NCI-H2196 treated with DMSO at 0.1 percent for 48 hours (cell line): ENCODE results near the gene MAPKAPK5.
"Not testable (repeated sequence)": the region's sequence is repeated elsewhere in the genome, so short reads cannot be mapped to it uniquely, and the experiment has no call there.

Experiments
- DNase-seq: peaks from one replicate; lab custom pipeline; 2025; ENCODE audit not compliant: unreplicated experiment; lab: John Stamatoyannopoulos, UW

The MAPKAPK5 gene, protein sequence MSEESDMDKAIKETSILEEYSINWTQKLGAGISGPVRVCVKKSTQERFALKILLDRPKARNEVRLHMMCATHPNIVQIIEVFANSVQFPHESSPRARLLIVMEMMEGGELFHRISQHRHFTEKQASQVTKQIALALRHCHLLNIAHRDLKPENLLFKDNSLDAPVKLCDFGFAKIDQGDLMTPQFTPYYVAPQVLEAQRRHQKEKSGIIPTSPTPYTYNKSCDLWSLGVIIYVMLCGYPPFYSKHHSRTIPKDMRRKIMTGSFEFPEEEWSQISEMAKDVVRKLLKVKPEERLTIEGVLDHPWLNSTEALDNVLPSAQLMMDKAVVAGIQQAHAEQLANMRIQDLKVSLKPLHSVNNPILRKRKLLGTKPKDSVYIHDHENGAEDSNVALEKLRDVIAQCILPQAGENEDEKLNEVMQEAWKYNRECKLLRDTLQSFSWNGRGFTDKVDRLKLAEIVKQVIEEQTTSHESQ

DNA sequence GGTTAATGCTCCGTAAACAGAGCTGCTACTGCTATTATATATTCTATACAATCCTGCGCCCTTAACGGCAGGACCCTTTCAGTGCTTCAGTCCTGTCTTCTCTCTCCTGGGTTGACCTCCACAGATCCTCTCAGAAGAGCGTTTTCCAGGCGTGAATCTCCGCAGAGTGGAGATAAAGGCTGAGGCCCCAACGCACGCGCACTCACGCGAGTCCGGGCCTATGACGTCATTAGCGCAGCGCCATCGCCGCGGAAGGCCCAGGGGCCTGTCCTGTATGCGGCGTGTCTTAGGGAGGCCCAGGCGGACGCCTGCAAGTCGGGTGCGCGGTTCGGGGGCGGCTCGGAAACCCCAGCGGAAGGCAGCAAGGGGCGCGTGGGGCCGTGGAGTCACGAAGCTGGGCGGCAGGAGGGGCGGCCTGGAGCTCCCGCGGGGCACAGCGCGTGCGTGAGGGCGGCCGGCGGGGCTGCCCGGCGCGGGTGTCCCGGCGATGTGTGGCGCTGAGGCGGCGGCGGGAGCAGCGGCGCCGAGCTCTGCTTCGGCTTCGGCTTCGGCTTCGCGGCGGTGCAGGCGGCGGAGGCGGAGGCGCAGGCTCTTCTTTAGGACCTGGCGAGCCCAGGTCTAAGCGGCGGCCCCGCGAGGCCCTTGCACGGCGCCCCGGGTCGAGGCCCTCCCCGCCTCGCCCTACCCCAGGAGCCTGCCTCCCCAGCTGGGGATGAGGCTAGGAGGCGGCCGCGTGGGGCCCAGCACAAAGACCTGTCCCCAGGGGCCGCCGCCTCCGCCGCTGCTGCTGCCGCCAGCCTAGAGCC is at the start of gene MAPKAPK5:
MAPKAPK5 (plus strand) TSS at position 479 of the 806 bp plus-strand sequence. CDS start 506 bp downstream, outside the sequence.
- DNase-seq = peak; percentile 71

DNA sequence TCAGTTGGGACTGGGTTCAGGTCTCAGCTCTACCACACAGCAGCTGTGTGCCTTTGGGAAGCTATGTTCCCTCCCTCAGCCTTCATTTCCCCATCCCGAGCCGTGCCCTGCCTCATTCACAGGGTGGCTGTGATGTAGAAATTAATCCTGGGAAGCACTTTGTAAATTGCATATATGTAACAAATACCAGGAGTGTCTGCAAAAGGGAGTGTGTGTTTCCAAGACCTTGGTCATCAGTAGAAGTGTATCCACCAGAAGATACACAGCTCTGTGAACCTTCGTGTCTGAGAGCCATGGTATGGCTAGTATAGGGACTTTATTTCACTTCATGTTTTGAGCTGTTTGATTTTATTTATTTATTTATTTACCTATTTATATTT is 49.2 kb upstream of the MAPKAPK5 start:
- DNase-seq = no peak

DNA sequence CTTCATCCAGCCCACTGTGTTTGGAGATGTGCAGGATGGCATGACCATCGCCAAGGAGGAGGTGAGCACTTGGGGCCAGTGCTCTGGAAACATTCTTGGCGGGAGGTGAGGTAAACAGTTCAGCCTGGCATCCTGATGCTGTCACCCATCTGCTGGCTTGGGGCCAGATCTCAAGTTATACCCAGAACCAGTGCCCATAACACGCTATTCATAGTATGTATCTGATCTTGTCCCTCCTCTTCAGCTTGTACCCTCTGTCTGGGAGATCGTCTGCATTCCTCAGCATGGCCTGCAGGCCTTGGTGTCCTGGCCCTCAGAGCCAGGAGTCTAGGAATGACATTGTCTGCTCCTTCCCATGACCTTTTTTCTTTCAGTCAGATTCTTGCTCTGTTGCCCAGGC is 43.8 kb upstream of the MAPKAPK5 start:
- no peak for DNase-seq

DNA sequence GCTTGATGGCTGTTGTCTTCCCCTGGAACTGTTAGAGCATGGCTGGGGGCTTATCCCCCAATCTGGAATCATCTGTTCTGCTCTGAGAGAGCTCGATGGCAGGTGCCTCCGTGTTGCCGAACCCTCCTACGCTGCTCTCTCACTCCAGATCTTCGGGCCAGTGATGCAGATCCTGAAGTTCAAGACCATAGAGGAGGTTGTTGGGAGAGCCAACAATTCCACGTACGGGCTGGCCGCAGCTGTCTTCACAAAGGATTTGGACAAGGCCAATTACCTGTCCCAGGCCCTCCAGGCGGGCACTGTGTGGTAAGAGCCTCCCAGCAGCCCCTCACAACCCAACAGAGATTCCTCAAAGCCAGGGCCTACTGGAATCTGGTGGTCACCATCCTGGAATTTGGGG is 42.3 kb upstream of the MAPKAPK5 start:
- no peak for DNase-seq

DNA sequence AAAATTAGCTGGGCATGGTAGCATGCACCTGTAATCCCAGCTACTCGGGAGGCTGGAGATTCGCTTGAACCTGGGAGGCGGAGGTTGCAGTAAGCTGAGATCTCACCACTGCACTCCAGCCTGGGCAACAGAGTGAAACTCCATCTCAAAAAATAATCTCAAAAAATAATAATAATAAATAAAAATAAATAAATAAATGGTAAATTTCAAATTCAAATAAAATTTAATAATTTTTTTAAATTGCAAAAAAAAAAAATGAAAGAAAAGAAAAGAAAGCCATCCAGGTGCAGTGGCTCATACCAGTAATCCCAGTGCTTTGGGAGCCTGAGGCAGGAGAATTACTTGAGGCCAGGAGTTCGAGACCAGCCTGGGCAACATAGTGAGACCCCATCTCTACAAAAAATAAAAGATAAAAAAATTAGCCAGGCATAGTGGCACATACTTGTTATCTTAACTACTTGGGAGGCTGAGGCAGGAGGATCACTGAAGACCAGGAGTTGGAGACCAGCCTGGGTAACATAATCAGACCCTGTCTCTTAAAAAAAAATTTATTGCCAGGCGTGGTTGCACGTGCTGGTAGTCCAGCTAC is 38.9 kb upstream of the MAPKAPK5 start:
- no peak for DNase-seq

DNA sequence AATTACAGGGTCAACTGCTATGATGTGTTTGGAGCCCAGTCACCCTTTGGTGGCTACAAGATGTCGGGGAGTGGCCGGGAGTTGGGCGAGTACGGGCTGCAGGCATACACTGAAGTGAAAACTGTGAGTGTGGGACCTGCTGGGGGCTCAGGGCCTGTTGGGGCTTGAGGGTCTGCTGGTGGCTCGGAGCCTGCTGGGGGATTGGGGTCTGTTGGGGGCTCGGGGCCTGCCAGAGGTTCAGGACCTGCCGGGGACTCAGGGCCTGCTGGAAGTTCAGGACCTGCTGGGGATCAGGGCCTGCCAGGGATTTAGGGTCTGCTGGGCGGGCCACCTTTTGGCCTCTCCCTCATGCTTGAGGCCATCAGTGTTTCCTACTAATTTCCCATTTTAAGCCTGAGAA is 38.2 kb upstream of the MAPKAPK5 start:
- DNase-seq = no peak

DNA sequence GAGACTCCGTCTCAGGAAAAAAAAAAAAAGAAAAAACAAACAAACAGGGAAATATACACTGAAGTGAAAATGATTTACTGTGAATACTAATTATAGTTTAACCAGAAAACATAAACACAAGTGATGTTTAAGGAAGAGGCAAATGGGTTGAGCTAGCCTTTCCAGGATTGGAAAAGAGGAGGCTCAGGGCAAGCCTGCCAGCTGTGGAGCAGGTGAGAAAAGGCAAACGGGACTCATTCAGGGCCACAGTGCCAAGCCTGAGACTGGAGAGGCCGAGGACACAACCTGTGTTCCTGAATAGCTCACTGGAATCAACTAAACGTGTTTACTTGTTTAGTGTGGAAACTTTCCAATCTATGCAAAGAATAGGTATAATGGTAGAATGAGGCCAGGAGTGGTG is 35.7 kb upstream of the MAPKAPK5 start:
- DNase-seq = no peak

DNA sequence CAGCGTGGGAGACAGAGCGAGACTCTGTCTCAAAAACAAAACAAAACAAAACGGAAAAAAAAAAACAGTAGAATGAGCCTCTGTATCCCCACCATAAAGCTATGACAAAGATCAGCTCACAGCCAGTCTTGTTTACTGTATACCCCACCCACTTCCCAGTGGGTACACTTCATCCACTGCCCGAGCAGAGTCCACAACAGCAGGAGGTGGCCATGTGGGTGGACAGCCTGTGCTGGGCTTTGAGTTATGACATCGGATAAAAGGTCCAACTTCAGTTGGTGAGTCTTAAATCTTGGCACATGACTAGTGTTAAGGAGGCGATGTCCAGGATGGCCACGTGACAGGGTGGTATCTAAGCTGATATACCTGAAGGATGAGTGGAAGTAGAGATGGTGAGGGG is 34.8 kb upstream of the MAPKAPK5 start:
- no peak for DNase-seq

DNA sequence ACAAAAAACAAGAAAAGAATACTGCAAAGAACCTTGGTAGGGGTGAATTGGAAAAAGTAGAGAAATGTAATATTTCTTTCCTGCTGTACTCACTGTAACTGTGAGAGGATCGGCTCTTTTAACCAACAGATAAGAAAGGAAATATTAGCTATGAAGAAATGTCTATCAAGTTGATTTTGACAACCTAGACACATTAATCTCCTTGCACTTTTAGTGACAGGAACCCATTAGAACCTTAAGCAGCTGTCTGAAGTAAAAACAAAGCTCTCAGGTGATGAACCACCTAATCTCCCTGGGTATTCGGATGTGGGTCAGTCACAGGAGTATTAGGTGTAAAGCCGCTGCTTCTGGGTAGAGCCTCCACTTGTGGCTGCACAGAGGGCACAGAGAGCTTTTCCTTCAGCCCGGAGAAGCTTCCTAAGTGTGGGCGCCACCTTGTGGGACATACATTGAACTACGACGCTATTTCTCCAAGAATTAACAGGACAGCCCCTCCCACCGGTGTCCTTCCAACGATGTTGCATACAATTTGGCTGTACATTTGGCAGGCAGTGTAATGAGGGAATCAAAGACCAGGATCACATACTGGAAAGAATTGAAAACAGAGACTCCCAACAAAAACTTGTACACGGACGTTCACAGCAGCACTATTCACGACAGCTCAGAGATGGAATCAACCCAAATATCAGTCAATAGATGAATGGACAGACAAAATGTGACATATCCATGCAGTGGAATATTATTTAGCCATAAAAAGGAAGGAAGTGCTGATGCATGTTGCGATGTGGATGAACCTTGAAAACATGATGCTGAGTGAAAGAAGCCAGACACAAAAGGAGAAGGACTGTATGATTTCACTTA is 28.9 kb upstream of the MAPKAPK5 start:
- DNase-seq = peak; percentile 82

DNA sequence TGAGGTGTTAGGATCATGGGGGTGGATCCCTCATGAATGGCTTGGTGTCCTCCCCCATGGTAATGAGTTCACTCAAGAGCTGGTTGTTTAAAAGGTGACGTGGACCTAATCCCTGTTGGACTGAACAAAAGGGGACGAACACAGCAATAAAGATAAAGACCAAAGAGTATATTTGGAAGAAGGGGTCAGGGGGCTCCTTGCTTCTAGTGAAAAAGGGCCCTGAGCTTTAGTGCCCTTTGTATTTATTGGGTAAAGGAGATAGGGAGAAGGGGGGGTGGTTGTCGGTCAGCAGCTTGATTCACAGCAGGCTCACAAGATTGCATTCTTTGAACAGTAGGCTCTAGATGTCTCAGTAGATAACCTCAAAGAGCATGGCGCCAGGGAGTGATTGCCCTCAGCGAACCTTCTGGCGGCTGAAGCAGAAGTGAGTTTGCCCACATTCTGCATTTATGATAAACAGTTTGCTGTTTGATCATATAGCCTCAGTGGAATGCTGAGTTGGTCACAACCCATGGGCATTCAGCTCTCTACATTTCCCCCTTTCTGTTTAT is 25.9 kb upstream of the MAPKAPK5 start:
- DNase-seq = no peak

DNA sequence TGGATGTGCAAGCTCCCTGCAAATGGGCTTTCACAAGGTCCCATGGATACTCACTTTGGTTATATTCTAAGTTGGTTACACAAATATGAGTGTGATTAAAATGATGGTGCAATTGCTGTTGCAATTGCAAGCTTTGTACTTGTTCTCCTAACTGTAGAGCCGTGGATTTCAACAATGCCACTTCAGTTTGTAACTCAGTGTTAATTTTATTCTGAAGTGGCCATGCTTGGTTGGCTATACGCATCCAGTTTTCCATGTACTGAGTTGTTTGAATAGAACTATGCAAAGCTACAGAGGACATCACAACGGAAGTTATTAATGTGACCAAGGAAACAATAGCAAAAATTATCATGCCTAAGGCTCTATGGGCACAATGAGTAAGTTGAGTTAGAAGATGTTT is 25.1 kb upstream of the MAPKAPK5 start:
- not testable (repeated sequence) for DNase-seq

DNA sequence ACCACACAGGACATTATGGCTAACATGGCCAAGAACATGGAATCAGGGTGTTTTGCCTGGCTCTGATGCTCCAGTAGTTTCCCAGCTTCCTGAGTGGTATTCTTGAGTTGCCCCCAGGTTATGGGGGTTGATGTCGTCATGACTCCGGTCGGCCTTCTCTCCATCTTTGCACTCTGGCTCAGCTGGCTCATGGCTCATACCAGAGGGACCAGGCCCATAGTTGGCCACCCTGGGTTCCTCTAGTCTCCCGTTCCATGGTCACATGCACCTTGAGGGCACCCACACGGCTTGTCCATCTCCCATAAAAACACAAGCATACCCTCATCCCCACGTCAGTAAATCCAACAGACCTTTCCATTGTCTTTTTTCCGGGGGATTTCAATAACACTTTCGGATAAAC is 23.7 kb upstream of the MAPKAPK5 start:
- no peak for DNase-seq

DNA sequence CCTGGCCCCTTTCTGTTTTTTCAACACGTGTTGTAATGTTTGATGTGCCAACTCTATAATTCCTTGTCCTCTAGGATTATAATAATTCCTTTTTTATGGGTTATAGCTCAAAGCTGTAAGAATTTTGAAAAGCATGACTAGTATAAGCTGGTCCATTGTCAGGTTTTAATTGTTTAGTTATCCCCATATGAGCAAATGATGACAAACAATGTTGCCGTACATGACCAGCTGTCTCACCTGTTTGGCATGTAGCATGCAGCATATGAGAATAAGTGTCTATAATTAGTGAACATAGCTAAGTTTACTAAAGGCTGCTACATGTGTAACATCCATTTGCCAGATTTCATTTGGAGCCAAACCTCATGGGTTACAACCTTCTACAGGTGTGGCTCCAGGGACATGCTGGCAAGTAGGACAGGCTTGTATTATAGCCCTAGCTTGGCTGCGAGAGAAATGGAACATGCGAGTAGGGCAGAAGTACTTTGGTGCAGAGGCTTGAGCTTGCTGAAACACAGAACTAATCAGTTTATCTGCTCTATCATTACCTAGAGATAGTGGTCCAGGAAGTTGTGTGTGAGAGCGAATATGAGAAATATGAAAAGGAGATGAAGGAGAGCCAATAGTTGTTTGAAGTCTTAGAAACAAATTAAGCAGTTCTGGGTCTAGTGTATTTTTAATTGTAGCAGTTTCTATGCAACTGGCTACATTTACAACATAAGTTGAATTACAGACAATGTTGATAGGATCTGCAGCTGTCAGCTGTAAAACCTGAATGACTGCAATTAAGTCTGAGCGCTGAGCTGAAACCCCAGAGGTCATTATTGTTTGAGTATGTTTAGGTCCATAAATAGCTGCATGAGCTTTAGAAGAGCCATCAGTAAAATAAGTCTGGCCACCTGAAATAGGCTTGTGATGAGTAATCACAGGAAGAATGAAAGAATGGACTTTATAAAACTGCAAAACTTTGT is 22.6 kb upstream of the MAPKAPK5 start:
- DNase-seq = no peak

DNA sequence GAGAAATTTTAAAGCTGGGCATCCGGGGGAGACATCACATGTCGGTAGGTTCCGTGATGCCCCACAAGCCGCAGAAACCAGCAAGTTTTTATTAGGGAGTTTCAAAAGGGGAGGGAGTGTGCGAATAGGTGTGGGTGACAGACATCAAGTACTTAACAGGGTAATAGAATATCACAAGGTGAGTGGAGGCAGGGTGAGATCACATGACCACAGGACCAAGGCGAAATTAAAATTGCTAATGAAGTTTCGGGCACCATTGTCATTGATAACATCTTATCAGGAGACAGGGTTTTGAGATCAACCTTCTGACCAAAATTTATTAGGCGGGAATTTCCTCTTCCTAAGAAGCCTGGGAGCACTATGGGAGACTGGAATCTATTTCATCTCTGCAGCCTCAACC is 21.2 kb upstream of the MAPKAPK5 start:
- DNase-seq = not testable (repeated sequence)

DNA sequence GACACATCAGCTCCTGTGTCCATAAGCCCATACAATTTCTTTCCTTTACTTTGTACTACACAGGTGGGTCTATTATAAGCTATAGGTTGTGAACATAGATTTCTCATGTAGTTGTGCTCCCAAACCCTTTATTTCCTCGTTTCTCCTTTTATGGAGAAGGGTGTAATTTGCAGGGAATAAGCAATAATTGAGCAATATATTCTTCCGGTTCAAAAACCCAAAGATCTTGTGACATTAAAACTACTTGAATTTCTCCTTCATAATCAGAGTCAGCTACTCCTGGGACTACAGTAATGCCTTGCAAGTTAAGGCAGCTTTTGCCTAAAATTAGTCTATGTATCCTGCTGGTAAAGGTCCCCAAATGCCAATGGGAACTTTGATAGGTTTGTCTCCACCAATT is 19.1 kb upstream of the MAPKAPK5 start:
- no peak for DNase-seq

DNA sequence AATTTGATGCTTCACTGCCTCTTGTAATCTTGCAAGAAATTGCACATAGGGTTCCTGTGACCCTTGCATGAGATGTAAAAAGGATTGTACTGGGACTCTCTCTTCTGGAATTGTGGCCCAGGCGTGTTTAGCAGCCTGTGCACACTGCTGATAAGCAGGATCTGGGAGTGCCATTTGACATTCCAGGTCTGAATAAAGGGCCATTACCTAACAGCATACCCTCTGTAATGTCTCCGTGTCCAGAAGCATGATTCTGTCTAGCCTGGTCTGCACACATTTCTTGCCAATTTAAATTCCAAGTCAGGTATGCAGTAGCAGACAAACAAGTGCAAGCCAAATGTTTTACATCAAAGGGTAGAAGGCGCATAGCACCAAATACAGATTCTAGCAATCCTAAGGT is 18.1 kb upstream of the MAPKAPK5 start:
- no peak for DNase-seq

DNA sequence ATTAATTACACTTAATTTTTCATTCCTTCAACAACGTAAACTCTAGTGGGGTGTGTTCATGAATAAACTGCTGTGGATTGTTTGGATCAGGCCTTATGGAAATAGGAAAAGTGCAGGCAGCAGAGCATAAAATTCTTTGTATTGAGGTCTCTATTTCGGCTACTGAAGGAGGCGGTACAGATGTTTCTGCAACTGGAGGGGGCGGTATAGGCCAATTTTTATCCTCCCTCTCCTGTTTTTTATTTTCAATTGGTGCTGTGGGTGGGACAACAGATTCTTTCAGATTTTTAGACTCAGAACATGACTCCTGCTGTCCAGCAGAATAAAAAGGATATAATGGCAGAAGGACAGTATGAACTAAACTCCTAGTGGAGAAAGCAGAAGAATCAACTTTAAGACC is 17.7 kb upstream of the MAPKAPK5 start:
- not testable (repeated sequence) for DNase-seq

DNA sequence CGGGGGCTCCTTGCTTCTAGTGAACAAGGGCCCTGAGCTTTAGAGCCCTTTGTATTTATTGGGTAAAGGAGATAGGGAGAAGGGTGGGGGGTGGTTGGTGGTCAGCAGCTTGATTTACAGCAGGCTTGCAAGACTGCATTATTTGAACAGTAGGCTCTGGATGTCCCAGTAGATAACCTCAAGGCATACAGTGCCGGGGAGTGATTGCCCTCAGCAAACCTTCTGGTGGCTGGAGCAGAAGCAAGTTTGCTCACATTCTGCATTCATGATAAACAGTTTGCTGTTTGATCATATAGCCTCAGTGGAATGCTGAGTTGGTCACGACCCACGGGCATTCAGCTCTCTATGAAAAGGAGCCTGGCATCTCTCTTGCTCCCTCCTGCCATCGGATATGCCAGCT is 16.5 kb upstream of the MAPKAPK5 start:
- DNase-seq = no peak

DNA sequence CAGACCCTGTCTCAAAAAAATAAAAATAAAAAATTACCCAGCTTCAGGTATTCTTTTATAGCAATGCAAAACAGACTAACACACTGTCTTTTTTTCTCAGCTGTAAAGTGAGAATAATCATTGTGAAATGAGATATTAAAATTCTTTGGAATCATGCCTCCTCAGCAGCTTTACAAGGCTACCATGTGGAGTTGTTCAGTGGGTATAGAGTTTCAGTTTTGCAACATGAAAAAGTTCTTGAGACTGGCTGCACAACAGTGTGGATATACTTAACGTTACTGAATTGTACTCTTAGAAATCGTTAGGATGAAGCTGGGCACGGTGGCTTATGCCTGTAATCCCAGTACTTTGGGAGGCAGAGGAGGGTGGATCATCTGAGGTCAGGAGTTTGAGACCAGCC is 15.7 kb upstream of the MAPKAPK5 start:
- no peak for DNase-seq
